WTC11 (cell line): Measurements from ENCODE around the gene PLEKHN1. TPM values are rescaled to one million over a fixed set of nuclear protein-coding genes. Genes with fewer than 3 reads are reported as not detected.

Experiments used
- ATAC-seq: fragments of 200-7000 bp; cut with Tn5 transposase; 2 replicates; pipeline ENCODE4 v1.10.0; 2021; ENCODE audit warnings: mild to moderate bottlenecking, moderate library complexity
- CTCF ChIA-PET: fragments of 300-600 bp; sonication (Branson Sonifier 250); formaldehyde crosslinking; loops from one replicate; lab custom pipeline; 2021; ENCODE audit warnings: antibody characterized with exemption; lab: Charles Lee
- POLR2A ChIA-PET: fragments of 350-600 bp; sonication (Branson Sonifier 250); formaldehyde crosslinking; loops from one replicate; lab custom pipeline; 2021; ENCODE audit warnings: antibody characterized with exemption; lab: Charles Lee
- DNase-seq: peaks from one replicate; pipeline ENCODE4 v3.0.0; 2021; ENCODE audit warnings: low spot score
- H3K27ac Mint-ChIP-seq: 2 replicates; pipeline ENCODE4 v1.8.0; 2021; ENCODE audit warnings: mixed read lengths
- H3K27me3 Mint-ChIP-seq: 2 replicates; pipeline ENCODE4 v1.8.0; 2021; ENCODE audit warnings: low read depth, mild to moderate bottlenecking, moderate library complexity, mixed read lengths
- H3K36me3 Mint-ChIP-seq: 2 replicates; pipeline ENCODE4 v1.8.0; 2021; ENCODE audit warnings: mixed read lengths
- H3K4me1 Mint-ChIP-seq: 2 replicates; pipeline ENCODE4 v1.8.0; 2022; ENCODE audit warnings: mixed read lengths
- H3K4me3 Mint-ChIP-seq: 2 replicates; pipeline ENCODE4 v1.8.0; 2021; ENCODE audit warnings: mild to moderate bottlenecking, moderate library complexity, mixed read lengths
- H3K9me3 Mint-ChIP-seq: 2 replicates; pipeline ENCODE4 v1.8.0; 2021; ENCODE audit warnings: mixed read lengths
- CBFB ChIP-seq: sonication (generic); formaldehyde crosslinking; IDR thresholded peaks from 2 replicates; pipeline ENCODE4 v1.8.1; 2022; ENCODE audit warnings: mild to moderate bottlenecking, low read depth, missing genetic modification reagents
- CREB1 ChIP-seq: sonication (generic); formaldehyde crosslinking; IDR thresholded peaks from 2 replicates; pipeline ENCODE4 v1.8.0; 2023; ENCODE audit warnings: mild to moderate bottlenecking, missing genetic modification reagents
- ETV6 ChIP-seq: sonication (generic); formaldehyde crosslinking; IDR thresholded peaks from 2 replicates; pipeline ENCODE4 v1.8.1; 2022; ENCODE audit warnings: mild to moderate bottlenecking, missing genetic modification reagents
- FOXJ3 ChIP-seq: sonication (generic); formaldehyde crosslinking; IDR thresholded peaks from 2 replicates; pipeline ENCODE4 v1.9.0; 2021; ENCODE audit warnings: missing genetic modification reagents, mild to moderate bottlenecking, borderline replicate concordance
- FOXK1 ChIP-seq: sonication (generic); formaldehyde crosslinking; IDR thresholded peaks from 2 replicates; pipeline ENCODE4 v1.8.0; 2022; ENCODE audit warnings: mild to moderate bottlenecking, moderate library complexity, missing genetic modification reagents
- GRHL2 ChIP-seq: fragments of 250-450 bp; sonication (Bioruptor Pico); IDR thresholded peaks from 2 replicates; pipeline ENCODE4 v1.8.0; 2022; ENCODE audit warnings: mild to moderate bottlenecking, moderate library complexity; ENCODE audit not compliant: insufficient replicate concordance, severe bottlenecking
- KAT7 ChIP-seq: sonication (generic); formaldehyde crosslinking; IDR thresholded peaks from 2 replicates; pipeline ENCODE4 v1.8.1; 2023; ENCODE audit warnings: missing genetic modification reagents, mild to moderate bottlenecking, borderline replicate concordance
- NFATC4 ChIP-seq: fragments of 250-450 bp; sonication (Bioruptor Pico); IDR thresholded peaks from 2 replicates; pipeline ENCODE4 v1.9.0; 2021; ENCODE audit warnings: mild to moderate bottlenecking
- NFE2L1 ChIP-seq: sonication (generic); formaldehyde crosslinking; IDR thresholded peaks from 2 replicates; pipeline ENCODE4 v1.8.1; 2023; ENCODE audit warnings: missing genetic modification reagents
- NR1H2 ChIP-seq: sonication (generic); formaldehyde crosslinking; IDR thresholded peaks from 2 replicates; pipeline ENCODE4 v1.9.0; 2021; ENCODE audit warnings: mild to moderate bottlenecking, moderate library complexity, missing genetic modification reagents
- PRDM15 ChIP-seq: sonication (generic); formaldehyde crosslinking; IDR thresholded peaks from 2 replicates; pipeline ENCODE4 v1.8.0; 2022; ENCODE audit warnings: missing genetic modification reagents
- RELA ChIP-seq: sonication (generic); formaldehyde crosslinking; IDR thresholded peaks from 2 replicates; pipeline ENCODE4 v1.8.1; 2022; ENCODE audit warnings: missing genetic modification reagents, mild to moderate bottlenecking, borderline replicate concordance
- SOX15 ChIP-seq: fragments of 250-450 bp; sonication (Bioruptor Pico); IDR thresholded peaks from 2 replicates; pipeline ENCODE4 v1.9.0; 2021; ENCODE audit warnings: mild to moderate bottlenecking
- TP53 ChIP-seq: sonication (generic); formaldehyde crosslinking; IDR thresholded peaks from 2 replicates; pipeline ENCODE4 v1.8.1; 2023; ENCODE audit warnings: mild to moderate bottlenecking, missing genetic modification reagents
- ZBTB21 ChIP-seq: sonication (generic); formaldehyde crosslinking; IDR thresholded peaks from 2 replicates; pipeline ENCODE4 v1.8.1; 2023; ENCODE audit warnings: mild to moderate bottlenecking, missing genetic modification reagents, borderline replicate concordance
- ZNF263 ChIP-seq: sonication (generic); formaldehyde crosslinking; IDR thresholded peaks from 2 replicates; pipeline ENCODE4 v1.8.1; 2022; ENCODE audit warnings: low read depth, mild to moderate bottlenecking, moderate library complexity, missing genetic modification reagents
- ZNF416 ChIP-seq: fragments of 250-450 bp; sonication (Bioruptor Pico); IDR thresholded peaks from 2 replicates; pipeline ENCODE4 v1.9.0; 2021; ENCODE audit warnings: mild to moderate bottlenecking, inconsistent platforms
- ZNF512 ChIP-seq: sonication (generic); formaldehyde crosslinking; IDR thresholded peaks from 2 replicates; pipeline ENCODE4 v1.8.1; 2022; ENCODE audit warnings: missing genetic modification reagents, borderline replicate concordance
- total RNA-seq: library from RNA; stranded (reverse); gene quantifications from 3 replicates; pipeline ENCODE4 v1.2.3, GENCODE V29; 2021
- TF ChIP-seq, protein P1 (sequence below): sonication (generic); formaldehyde crosslinking; IDR thresholded peaks from 2 replicates; pipeline ENCODE4 v1.8.1; 2023; ENCODE audit warnings: mild to moderate bottlenecking, moderate library complexity, missing genetic modification reagents
- TF ChIP-seq, protein P2 (sequence below): fragments of 250-450 bp; sonication (Bioruptor Pico); IDR thresholded peaks from 2 replicates; pipeline ENCODE4 v1.8.0; 2021; ENCODE audit warnings: mild to moderate bottlenecking
- TF ChIP-seq, protein P3 (sequence below): sonication (generic); formaldehyde crosslinking; IDR thresholded peaks from 2 replicates; pipeline ENCODE4 v1.8.0; 2022; ENCODE audit warnings: mild to moderate bottlenecking, missing genetic modification reagents

The PLEKHN1 gene
- total RNA-seq, 1 experiment from 2014 or later, result 3.4 TPM

DNA sequence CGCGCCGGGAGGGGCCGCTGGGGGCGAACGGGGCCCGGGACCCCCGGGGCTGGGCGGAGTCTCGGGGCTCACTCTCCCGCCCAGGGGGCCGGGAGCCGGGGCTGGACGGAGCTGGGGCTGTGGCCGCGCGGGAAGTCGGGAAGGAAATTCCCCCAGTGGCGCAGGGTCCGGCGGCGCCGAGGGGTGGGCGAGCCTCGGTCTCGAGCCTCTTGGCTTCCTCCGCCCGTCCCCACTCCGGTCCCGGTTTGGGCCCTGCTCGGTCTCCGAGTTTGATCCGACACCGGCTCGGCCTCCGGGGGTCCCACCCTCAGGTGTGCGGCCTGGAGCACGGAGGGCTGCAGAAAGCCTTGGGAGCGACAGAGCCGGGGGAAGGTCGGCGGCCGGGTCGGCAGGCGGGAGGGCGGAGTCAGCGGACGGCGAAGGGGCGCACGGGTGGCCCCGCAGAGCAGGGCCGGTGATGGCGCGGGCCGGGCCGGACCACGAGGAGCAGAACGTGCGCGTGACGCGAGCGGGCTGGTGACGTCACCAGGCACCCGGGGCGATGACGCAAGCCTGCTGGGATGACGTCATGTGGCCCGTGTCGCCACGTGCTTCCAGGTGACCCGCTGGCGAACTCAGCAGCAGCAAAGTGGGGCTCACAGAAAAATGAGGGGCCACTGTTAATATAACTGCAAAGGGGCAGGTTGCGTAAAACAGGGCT lies 34.2 kb downstream of the PLEKHN1 start (continued):
- TF ChIP-seq, protein P1, sequence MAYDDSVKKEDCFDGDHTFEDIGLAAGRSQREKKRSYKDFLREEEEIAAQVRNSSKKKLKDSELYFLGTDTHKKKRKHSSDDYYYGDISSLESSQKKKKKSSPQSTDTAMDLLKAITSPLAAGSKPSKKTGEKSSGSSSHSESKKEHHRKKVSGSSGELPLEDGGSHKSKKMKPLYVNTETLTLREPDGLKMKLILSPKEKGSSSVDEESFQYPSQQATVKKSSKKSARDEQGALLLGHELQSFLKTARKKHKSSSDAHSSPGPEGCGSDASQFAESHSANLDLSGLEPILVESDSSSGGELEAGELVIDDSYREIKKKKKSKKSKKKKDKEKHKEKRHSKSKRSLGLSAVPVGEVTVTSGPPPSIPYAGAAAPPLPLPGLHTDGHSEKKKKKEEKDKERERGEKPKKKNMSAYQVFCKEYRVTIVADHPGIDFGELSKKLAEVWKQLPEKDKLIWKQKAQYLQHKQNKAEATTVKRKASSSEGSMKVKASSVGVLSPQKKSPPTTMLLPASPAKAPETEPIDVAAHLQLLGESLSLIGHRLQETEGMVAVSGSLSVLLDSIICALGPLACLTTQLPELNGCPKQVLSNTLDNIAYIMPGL (CRISPR knock-in tag), result peak; percentile 18; the same call in 1 of the 2 replicates
- TF ChIP-seq ZNF416 (no peak), CBFB (CRISPR knock-in tag) (no peak), GRHL2 (CRISPR knock-in tag) (no peak), NFATC4 (CRISPR knock-in tag) (no peak), ZNF263 (no peak; the same call in 1 of the 2 replicates), SOX15 (no peak), ZBTB21 (peak; percentile 100), ETV6 (CRISPR knock-in tag) (peak; percentile 62; the same call in 1 of the 2 replicates), CREB1 (peak; percentile 75; the same call in 1 of the 2 replicates), NR1H2 (CRISPR knock-in tag) (no peak), ZNF512 (CRISPR knock-in tag) (no peak), FOXJ3 (CRISPR knock-in tag) (no peak), NFE2L1 (peak; percentile 61; the same call in 1 of the 2 replicates), TP53 (CRISPR knock-in tag) (no peak), FOXK1 (CRISPR knock-in tag) (peak; percentile 68), KAT7 (no peak), RELA (CRISPR knock-in tag) (peak; percentile 76; the same call in 1 of the 2 replicates)
- TF ChIP-seq, protein P2, sequence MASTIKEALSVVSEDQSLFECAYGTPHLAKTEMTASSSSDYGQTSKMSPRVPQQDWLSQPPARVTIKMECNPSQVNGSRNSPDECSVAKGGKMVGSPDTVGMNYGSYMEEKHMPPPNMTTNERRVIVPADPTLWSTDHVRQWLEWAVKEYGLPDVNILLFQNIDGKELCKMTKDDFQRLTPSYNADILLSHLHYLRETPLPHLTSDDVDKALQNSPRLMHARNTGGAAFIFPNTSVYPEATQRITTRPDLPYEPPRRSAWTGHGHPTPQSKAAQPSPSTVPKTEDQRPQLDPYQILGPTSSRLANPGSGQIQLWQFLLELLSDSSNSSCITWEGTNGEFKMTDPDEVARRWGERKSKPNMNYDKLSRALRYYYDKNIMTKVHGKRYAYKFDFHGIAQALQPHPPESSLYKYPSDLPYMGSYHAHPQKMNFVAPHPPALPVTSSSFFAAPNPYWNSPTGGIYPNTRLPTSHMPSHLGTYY, result no peak

DNA sequence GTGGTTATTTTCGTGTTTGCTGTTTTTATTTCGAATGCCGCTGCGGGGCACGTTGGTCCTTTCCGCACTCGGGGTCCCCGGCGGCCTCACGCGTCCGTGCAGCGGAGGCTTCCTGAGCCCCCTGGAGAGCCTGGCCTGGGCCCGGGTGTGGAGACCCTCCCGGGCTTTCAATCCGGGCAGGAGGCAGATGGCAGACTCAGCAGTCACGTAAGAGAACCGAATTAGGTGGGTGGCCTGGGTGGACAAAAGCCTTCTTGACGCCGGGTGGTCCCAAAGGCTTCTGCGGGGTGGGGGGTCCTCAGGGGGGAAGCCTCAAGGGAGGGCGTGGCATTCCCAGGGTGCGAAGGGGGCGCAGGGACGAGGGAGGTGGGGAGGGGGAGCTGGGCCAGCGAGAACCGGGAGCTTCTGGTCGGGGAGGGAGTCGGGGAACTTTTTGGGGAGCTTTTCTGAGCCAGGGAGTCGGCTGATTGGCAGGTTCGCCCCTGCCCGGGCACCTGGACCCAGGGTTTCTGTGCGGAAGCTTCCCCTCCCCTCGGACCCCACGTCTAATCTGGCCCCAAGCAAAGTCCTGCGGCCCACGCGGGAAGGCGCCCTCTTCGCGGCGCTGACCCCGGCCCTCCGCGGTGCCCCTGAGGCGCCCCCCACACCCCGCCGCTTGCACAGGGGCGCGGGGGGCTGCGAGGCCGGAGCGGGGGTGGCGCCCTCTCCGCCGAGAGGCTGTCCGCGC lies 34.9 kb downstream of the PLEKHN1 start:
- H3K27ac Mint-ChIP-seq, result no peak overlapping the region
- no peak for TF ChIP-seq PRDM15 (CRISPR knock-in tag)
- TF ChIP-seq, protein P3, sequence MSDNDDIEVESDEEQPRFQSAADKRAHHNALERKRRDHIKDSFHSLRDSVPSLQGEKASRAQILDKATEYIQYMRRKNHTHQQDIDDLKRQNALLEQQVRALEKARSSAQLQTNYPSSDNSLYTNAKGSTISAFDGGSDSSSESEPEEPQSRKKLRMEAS (CRISPR knock-in tag), result 0 out of 2 replicates have a peak, but pooled peaks have one; percentile 57
- peaks cover 15% of the 10 kb centered on the region for H3K4me1 Mint-ChIP-seq
- peak overlapping the region; percentile 70 for H3K4me3 Mint-ChIP-seq
- no peak for ATAC-seq
- H3K9me3 Mint-ChIP-seq, result no peaks in the 10 kb centered on the region
- CTCF ChIA-PET, result interaction anchor here (0.6 to 4.1 kb wide), 18 partner anchors 9 to 338 kb away, joined by 3 to 47 read pairs (median 8); partner anchors contain the start of genes AGRN, ISG15, PERM1 and PLEKHN1
- no peaks in the 10 kb centered on the region for H3K36me3 Mint-ChIP-seq
- POLR2A ChIA-PET, result interaction anchor here (1.4 to 2.9 kb wide), 2 partner anchors 13 to 18 kb away, joined by 8 to 11 read pairs; partner anchors contain the start of genes AGRN and ISG15
- no peak for DNase-seq
- H3K27me3 Mint-ChIP-seq, result peaks cover 72% of the 10 kb centered on the region
